ENCODE results near the gene ANKS6.

ANKS6 gene

GRCh38 chr9:98837516-98837915, 41.2 kb upstream of the ANKS6 start:
- TF ChIP-seq CTCF (IDR thresholded peaks at IDR 0.05; ENCODE audit: control insufficient read depth, insufficient read depth, low read depth, low read length, missing control alignments) = no peak
- H3K4me3 ChIP-seq (ENCODE audit: control insufficient read depth, low read depth, low read length) = no peak overlapping the region
- no peak for DNase-seq (ENCODE audit: low read depth)

GRCh38 chr9:98836206-98836605, 39.9 kb upstream of the ANKS6 start:
- TF ChIP-seq CTCF (IDR thresholded peaks at IDR 0.05; ENCODE audit: control insufficient read depth, insufficient read depth, low read depth, low read length, missing control alignments) = no peak
- DNase-seq (ENCODE audit: low read depth) = no peak
- no peak overlapping the region for H3K4me3 ChIP-seq (ENCODE audit: control insufficient read depth, low read depth, low read length)

- DNase-seq (ENCODE audit: low read depth) = no peak
- H3K4me3 ChIP-seq (ENCODE audit: control insufficient read depth, low read depth, low read length) = no peak overlapping the region
- TF ChIP-seq CTCF (IDR thresholded peaks at IDR 0.05; ENCODE audit: control insufficient read depth, insufficient read depth, low read depth, low read length, missing control alignments) = no peak
These were observed 38.0 kb upstream of the ANKS6 start for GRCh38 chr9:98834386-98834785.

GRCh38 chr9:98833090-98833956, 37.0 kb upstream of the ANKS6 start:
- DNase-seq (ENCODE audit: low read depth) = no peak
- H3K4me3 ChIP-seq (ENCODE audit: control insufficient read depth, low read depth, low read length) = no peak overlapping the region
- TF ChIP-seq CTCF (IDR thresholded peaks at IDR 0.05; ENCODE audit: control insufficient read depth, insufficient read depth, low read depth, low read length, missing control alignments) = no peak

GRCh38 chr9:98832768-98833089, 36.4 kb upstream of the ANKS6 start:
- no peak for TF ChIP-seq CTCF (IDR thresholded peaks at IDR 0.05; ENCODE audit: control insufficient read depth, insufficient read depth, low read depth, low read length, missing control alignments)
- no peak overlapping the region for H3K4me3 ChIP-seq (ENCODE audit: control insufficient read depth, low read depth, low read length)
- DNase-seq (ENCODE audit: low read depth) = no peak

- TF ChIP-seq CTCF (IDR thresholded peaks at IDR 0.05; ENCODE audit: control insufficient read depth, insufficient read depth, low read depth, low read length, missing control alignments) = no peak
- no peak for DNase-seq (ENCODE audit: low read depth)
- H3K4me3 ChIP-seq (ENCODE audit: control insufficient read depth, low read depth, low read length) = no peak overlapping the region
These were observed 35.3 kb upstream of the ANKS6 start for GRCh38 chr9:98831696-98832095.

Measured in AG09309 (cell line).